Endothelial cell of umbilical vein (primary cell): ENCODE data around the gene FOXD2. TPM values are rescaled to one million over a fixed set of nuclear protein-coding genes. Genes with fewer than 3 reads are reported as not detected.

ENCODE experiments used
- BruUV-seq: library from RNA; stranded (reverse); fragments of 400-500 nt; replicated peaks from 2 replicates; lab custom pipeline; 2021; lab: Mats Ljungman, UMichigan
- CTCF ChIA-PET: fragments of 300-600, 350-600 bp; sonication (Branson Sonifier 250); formaldehyde crosslinking; loops from one replicate; lab custom pipeline; 2021; ENCODE audit warnings: antibody characterized with exemption, inconsistent platforms; lab: Charles Lee
- POLR2A ChIA-PET: fragments of 300-600, 350-600 bp; sonication (Branson Sonifier 250); formaldehyde crosslinking; loops from one replicate; lab custom pipeline; 2021; ENCODE audit warnings: antibody characterized with exemption, inconsistent platforms; lab: Charles Lee
- DNase-seq: peaks from one replicate; pipeline ENCODE4 v3.0.0-alpha.2; 2011; ENCODE audit warnings: low read depth, low spot score
- FAIRE-seq: peaks from 2 replicates; lab custom pipeline; 2011; peaks lifted over from hg19 to GRCh38; lab: Jason Lieb, UNC
- H2AFZ ChIP-seq: 2 replicates; pipeline ENCODE4 v1.6.0; 2012; ENCODE audit warnings: low read depth, low read length, control low read depth, inconsistent platforms
- H3K27ac ChIP-seq: 2 replicates; pipeline ENCODE4 v1.5.1; 2011; ENCODE audit warnings: low read depth, mild to moderate bottlenecking, control low read depth, low read length, moderate library complexity; ENCODE audit not compliant: insufficient read depth
- H3K27me3 ChIP-seq, 2 experiments: 2 replicates each; pipeline versions ENCODE4 v1.6.0 to v1.6.1; 2011; ENCODE audit warnings: low read length in 2 of 2, mixed read lengths in 1 of 2; ENCODE audit not compliant: control insufficient read depth in 2 of 2, insufficient read depth in 2 of 2
- H3K36me3 ChIP-seq, 2 experiments: 2 replicates in 1 of 2; 3 replicates in 1 of 2; pipeline ENCODE4 v1.5.1; 2011; ENCODE audit warnings: low read length in 2 of 2, mild to moderate bottlenecking in 1 of 2, moderate library complexity in 1 of 2; ENCODE audit not compliant: control insufficient read depth in 2 of 2, insufficient read depth in 2 of 2; ENCODE audit errors: extremely low read depth in 1 of 2
- H3K4me1 ChIP-seq: 3 replicates; pipeline ENCODE4 v1.5.1; 2011; ENCODE audit warnings: mild to moderate bottlenecking, low read length; ENCODE audit not compliant: control insufficient read depth, insufficient read depth; ENCODE audit errors: extremely low read depth
- H3K4me2 ChIP-seq: 2 replicates; pipeline ENCODE4 v1.6.1; 2011; ENCODE audit warnings: low read length, control low read depth, mixed read lengths; ENCODE audit not compliant: insufficient read depth
- H3K4me3 ChIP-seq, 3 experiments: fragments of 200-600 bp in 1 of 3; sonication (generic), shearing (Covaris generic) in 1 of 3; replicated peaks in 1 of 3; 2 replicates each; pipeline ENCODE4 v1.5.1; 2011 to 2016; ENCODE audit warnings: control low read depth in 3 of 3, low read length in 3 of 3, mild to moderate bottlenecking in 2 of 3, inconsistent platforms in 1 of 3, low read depth in 1 of 3, moderate library complexity in 1 of 3; ENCODE audit not compliant: insufficient read depth in 1 of 3
- H3K79me2 ChIP-seq: 2 replicates; pipeline ENCODE4 v1.6.0; 2012; ENCODE audit warnings: low read length, inconsistent platforms; ENCODE audit not compliant: control insufficient read depth, insufficient read depth
- H3K9ac ChIP-seq: replicated peaks from 2 replicates; pipeline ENCODE3; 2011; ENCODE audit warnings: low read length, control low read depth; ENCODE audit not compliant: insufficient read depth; ENCODE audit errors: extremely low read depth
- H3K9me1 ChIP-seq: replicated peaks from 3 replicates; pipeline ENCODE4 v1.6.0; 2011; ENCODE audit warnings: mild to moderate bottlenecking, low read length; ENCODE audit not compliant: control insufficient read depth, insufficient read depth; ENCODE audit errors: extremely low read depth
- H3K9me3 ChIP-seq: replicated peaks from 2 replicates; pipeline ENCODE4 v1.5.1; 2012; ENCODE audit warnings: low read length, inconsistent platforms; ENCODE audit not compliant: control insufficient read depth, insufficient read depth
- H4K20me1 ChIP-seq: replicated peaks from 2 replicates; pipeline ENCODE3; 2011; ENCODE audit warnings: mild to moderate bottlenecking, low read length; ENCODE audit not compliant: control insufficient read depth, insufficient read depth; ENCODE audit errors: extremely low read depth
- CTCF ChIP-seq, 2 donors: IDR thresholded peaks; 1 replicate in 1 of 2; 2 replicates in 1 of 2; pipeline ENCODE4 v1.5.1; 2011; ENCODE audit warnings: low read length in 2 of 2, mild to moderate bottlenecking in 2 of 2, moderate library complexity in 2 of 2, control low read depth in 1 of 2, inconsistent platforms in 1 of 2, low read depth in 1 of 2; ENCODE audit not compliant: insufficient read depth in 1 of 2; ENCODE audit errors: extremely low read depth in 1 of 2
- EZH2 ChIP-seq: IDR thresholded peaks from 2 replicates; pipeline ENCODE4 v1.6.1; 2012; ENCODE audit warnings: borderline replicate concordance, low read depth, mild to moderate bottlenecking, moderate library complexity, low read length, inconsistent platforms; ENCODE audit not compliant: severe bottlenecking
- FOS ChIP-seq: IDR thresholded peaks from 2 replicates; pipeline ENCODE4 v1.6.1; 2011; ENCODE audit warnings: mild to moderate bottlenecking, low read length, moderate library complexity, borderline replicate concordance; ENCODE audit not compliant: insufficient read depth
- GATA2 ChIP-seq: IDR thresholded peaks from 2 replicates; pipeline ENCODE4 v1.7.0; 2011; ENCODE audit warnings: low read depth, mild to moderate bottlenecking, moderate library complexity, mixed read lengths, low read length; ENCODE audit not compliant: insufficient read length, insufficient read depth
- JUN ChIP-seq: IDR thresholded peaks from 2 replicates; pipeline ENCODE4 v1.6.1; 2011; ENCODE audit warnings: borderline replicate concordance, low read depth; ENCODE audit not compliant: insufficient read length, insufficient read depth
- MAX ChIP-seq: IDR thresholded peaks from 2 replicates; pipeline ENCODE4 v1.6.1; 2011; ENCODE audit not compliant: insufficient read depth, insufficient read length
- MYC ChIP-seq: IDR thresholded peaks from one replicate; pipeline ENCODE4 v1.6.1; 2011; ENCODE audit warnings: mild to moderate bottlenecking, low read depth, low read length
- POLR2A ChIP-seq: IDR thresholded peaks from 2 replicates; pipeline ENCODE4 v1.6.1; 2012; ENCODE audit warnings: low read depth, mild to moderate bottlenecking, control low read depth, low read length
- POLR2AphosphoS5 ChIP-seq: IDR thresholded peaks from 2 replicates; pipeline ENCODE4 v1.6.1; 2012; ENCODE audit warnings: low read depth, mild to moderate bottlenecking, control low read depth, low read length, moderate library complexity; ENCODE audit not compliant: insufficient read depth
- dilution Hi-C: fragments of 300-500 bp; cut with MboI; formaldehyde crosslinking; loops from one replicate; pipeline ENCODE4 v1.15.0; 2019; ENCODE audit warnings: low sequenced_read_pairs; ENCODE audit not compliant: extremely low pct_ligation_motif_present
- intact Hi-C: fragments of 100-400 bp; cut with micrococcal nuclease; formaldehyde crosslinking; loops from one replicate; pipeline ENCODE4 v1.10.0; 2022
- polyA plus RNA-seq, 4 experiments: library from polyadenylated mRNA; depleted of rRNA in 3 of 4; stranded (reverse) in 3 of 4; unstranded in 1 of 4; fragments of >200 nt; gene quantifications; 2 replicates each; pipeline versions ENCODE4 v1.2.1 to v1.2.3, GENCODE V29; 2011 to 2012; ENCODE audit warnings: missing spikeins in 1 of 4
- total RNA-seq: library from RNA; stranded (reverse); gene quantifications from 2 replicates; pipeline ENCODE4 v1.2.3, GENCODE V29; 2021

FOXD2 gene
- total and polyA plus RNA-seq, 2 donors (not counting 3 experiments of a cell fraction or from before 2014, with no cell fraction given), result 0.01 to 0.09 TPM

GRCh38 chr1:47418122-47418521 lies 19.7 kb upstream of the FOXD2 start:
- no peak overlapping the region for H3K4me3 ChIP-seq
- dilution Hi-C loops, result no loop called here
- no peak overlapping the region for H2AFZ ChIP-seq
- H3K4me2 ChIP-seq, result no peak overlapping the region
- no peak for DNase-seq
- POLR2A ChIA-PET, result no interaction called here
- H3K27ac ChIP-seq, result no peak overlapping the region
- no peaks in the 10 kb centered on the region for H3K9me3 ChIP-seq
- no peak for TF ChIP-seq EZH2
- TF ChIP-seq FOS, result no peak
- TF ChIP-seq GATA2, result no peak
- no peak for TF ChIP-seq POLR2A
- TF ChIP-seq POLR2AphosphoS5, result no peak
- no peak for TF ChIP-seq JUN
- no peak for TF ChIP-seq MYC
- TF ChIP-seq MAX, result no peak
- TF ChIP-seq CTCF (IDR thresholded peaks at IDR 0.05; ENCODE audit: extremely low read depth in 1 of 2, insufficient read depth in 1 of 2, low read depth in 1 of 2, low read length in 2 of 2), result no peak
- H3K79me2 ChIP-seq, result no peaks in the 10 kb centered on the region
- peaks cover 40 to 58% of the 10 kb centered on the region in 2 experiments for H3K27me3 ChIP-seq
- H4K20me1 ChIP-seq, result no peaks in the 10 kb centered on the region
- no peak overlapping the region for H3K9ac ChIP-seq
- CTCF ChIA-PET, result interaction anchor here (0.6 to 2.6 kb wide), 8 partner anchors 14 to 308 kb away, joined by 3 to 14 read pairs (median 3); partner anchors contain the start of genes CMPK1, FOXD2 and PDZK1IP1
- no peak for FAIRE-seq
- intact Hi-C loops, result no loop called here
- no TSS peak for BruUV-seq
- H3K4me1 ChIP-seq, result no peaks in the 10 kb centered on the region
- no peaks in the 10 kb centered on the region for H3K9me1 ChIP-seq
- H3K36me3 ChIP-seq, result no peaks in the 10 kb centered on the region
